ENCODE measurements around the gene ARID4B. TPM values are rescaled to one million over a fixed set of nuclear protein-coding genes. Genes with fewer than 3 reads are reported as not detected.

Gene ARID4B
- polyA plus RNA-seq, 1 donor from 2014 or later = 49.3 TPM

- Histone ChIP-seq H3K9me3 (ENCODE audit: low read length) (no peaks in the 10 kb centered on the region), H3K36me3 (ENCODE audit: insufficient read depth, low read length) (peaks cover 8% of the 10 kb centered on the region), H3K27me3 (ENCODE audit: insufficient read depth, low read depth, low read length) (no peaks in the 10 kb centered on the region), H3K9ac (ENCODE audit: low read length) (no peak overlapping the region), H3K79me2 (replicated peaks; ENCODE audit: insufficient read depth, low read length) (peaks cover 4% of the 10 kb centered on the region), H3K9me2 (ENCODE audit: insufficient read depth, low read length) (no peaks in the 10 kb centered on the region), H3K4me3 (ENCODE audit: low read length) (no peak overlapping the region), H3F3A (ENCODE audit: insufficient read depth, low read length, poor library complexity, severe bottlenecking) (no peaks in the 10 kb centered on the region), H3K4me2 (ENCODE audit: low read length) (no peak overlapping the region), H2AFZ (ENCODE audit: low read depth, low read length) (no peak overlapping the region), H4K20me1 (ENCODE audit: insufficient read depth) (no peaks in the 10 kb centered on the region), H3K27ac (ENCODE audit: low read length) (no peak overlapping the region)
- TF ChIP-seq MXI1 (conservative IDR thresholded peaks at IDR 0.05; ENCODE audit: poor library complexity, severe bottlenecking) (no peak), POLR2AphosphoS5 (IDR thresholded peaks at IDR 0.05) (no peak), REST (IDR thresholded peaks at IDR 0.05; ENCODE audit: borderline replicate concordance) (no peak)
Observed at GRCh38 chr1:235133086-235133485, 194.9 kb downstream of the ARID4B start.

GRCh38 chr1:235131961-235132360 lies 196.0 kb downstream of the ARID4B start:
- Histone ChIP-seq H4K20me1 (ENCODE audit: insufficient read depth) (no peaks in the 10 kb centered on the region), H3K9me3 (ENCODE audit: low read length) (no peaks in the 10 kb centered on the region), H3K9me2 (ENCODE audit: insufficient read depth, low read length) (no peaks in the 10 kb centered on the region), H3K36me3 (ENCODE audit: insufficient read depth, low read length) (peaks cover 7% of the 10 kb centered on the region), H3K27ac (ENCODE audit: low read length) (no peak overlapping the region), H2AFZ (ENCODE audit: low read depth, low read length) (no peak overlapping the region), H3K27me3 (ENCODE audit: insufficient read depth, low read depth, low read length) (no peaks in the 10 kb centered on the region), H3K4me3 (ENCODE audit: low read length) (no peak overlapping the region), H3K9ac (ENCODE audit: low read length) (no peak overlapping the region), H3F3A (ENCODE audit: insufficient read depth, low read length, poor library complexity, severe bottlenecking) (no peaks in the 10 kb centered on the region), H3K79me2 (replicated peaks; ENCODE audit: insufficient read depth, low read length) (peaks cover 15% of the 10 kb centered on the region), H3K4me2 (ENCODE audit: low read length) (no peak overlapping the region)
- TF ChIP-seq MXI1 (conservative IDR thresholded peaks at IDR 0.05; ENCODE audit: poor library complexity, severe bottlenecking) (no peak), CTCF (IDR thresholded peaks at IDR 0.05; ENCODE audit: poor library complexity, severe bottlenecking) (no peak), RAD21 (conservative IDR thresholded peaks at IDR 0.05) (no peak), EP300 (conservative IDR thresholded peaks at IDR 0.05; ENCODE audit: poor library complexity, severe bottlenecking) (no peak)

GRCh38 chr1:235130766-235131270 lies 197.2 kb downstream of the ARID4B start:
- H3K79me2 ChIP-seq (replicated peaks; ENCODE audit: insufficient read depth, low read length) = peaks cover 27% of the 10 kb centered on the region
- no peaks in the 10 kb centered on the region for H3F3A ChIP-seq (ENCODE audit: insufficient read depth, low read length, poor library complexity, severe bottlenecking)
- H3K9me3 ChIP-seq (ENCODE audit: low read length) = no peaks in the 10 kb centered on the region
- no peaks in the 10 kb centered on the region for H3K27me3 ChIP-seq (ENCODE audit: insufficient read depth, low read depth, low read length)
- H3K36me3 ChIP-seq (ENCODE audit: insufficient read depth, low read length) = no peaks in the 10 kb centered on the region
- H3K9ac ChIP-seq (ENCODE audit: low read length) = no peak overlapping the region
- no peak overlapping the region for H3K4me3 ChIP-seq (ENCODE audit: low read length)
- H2AFZ ChIP-seq (ENCODE audit: low read depth, low read length) = no peak overlapping the region
- no peak overlapping the region for H3K27ac ChIP-seq (ENCODE audit: low read length)
- TF ChIP-seq EP300 (conservative IDR thresholded peaks at IDR 0.05; ENCODE audit: poor library complexity, severe bottlenecking) (no peak), MXI1 (conservative IDR thresholded peaks at IDR 0.05; ENCODE audit: poor library complexity, severe bottlenecking) (no peak), POLR2AphosphoS5 (IDR thresholded peaks at IDR 0.05) (no peak), TAF1 (IDR thresholded peaks at IDR 0.05; ENCODE audit: low read depth) (no peak), CTCF (IDR thresholded peaks at IDR 0.05; ENCODE audit: poor library complexity, severe bottlenecking) (no peak), EZH2 (IDR thresholded peaks at IDR 0.05; ENCODE audit: borderline replicate concordance, insufficient read depth, low read length, poor library complexity, severe bottlenecking) (no peak), REST (IDR thresholded peaks at IDR 0.05; ENCODE audit: borderline replicate concordance) (no peak), RAD21 (conservative IDR thresholded peaks at IDR 0.05) (no peak), SMC3 (conservative IDR thresholded peaks at IDR 0.05; ENCODE audit: poor library complexity) (no peak)
- H3K4me2 ChIP-seq (ENCODE audit: low read length) = no peak overlapping the region
- no peaks in the 10 kb centered on the region for H3K9me2 ChIP-seq (ENCODE audit: insufficient read depth, low read length)
- no peaks in the 10 kb centered on the region for H4K20me1 ChIP-seq (ENCODE audit: insufficient read depth)

Measured in neural cell (in vitro differentiated cells).